HG03571 (cell line): Measurements from ENCODE around the gene GSK3A.

Experiments used
- ATAC-seq: cut with Tn5 transposase; IDR thresholded peaks from one replicate; pipeline ENCODE4 v1.9.1; 2021; ENCODE audit not compliant: unreplicated experiment

Gene GSK3A

DNA sequence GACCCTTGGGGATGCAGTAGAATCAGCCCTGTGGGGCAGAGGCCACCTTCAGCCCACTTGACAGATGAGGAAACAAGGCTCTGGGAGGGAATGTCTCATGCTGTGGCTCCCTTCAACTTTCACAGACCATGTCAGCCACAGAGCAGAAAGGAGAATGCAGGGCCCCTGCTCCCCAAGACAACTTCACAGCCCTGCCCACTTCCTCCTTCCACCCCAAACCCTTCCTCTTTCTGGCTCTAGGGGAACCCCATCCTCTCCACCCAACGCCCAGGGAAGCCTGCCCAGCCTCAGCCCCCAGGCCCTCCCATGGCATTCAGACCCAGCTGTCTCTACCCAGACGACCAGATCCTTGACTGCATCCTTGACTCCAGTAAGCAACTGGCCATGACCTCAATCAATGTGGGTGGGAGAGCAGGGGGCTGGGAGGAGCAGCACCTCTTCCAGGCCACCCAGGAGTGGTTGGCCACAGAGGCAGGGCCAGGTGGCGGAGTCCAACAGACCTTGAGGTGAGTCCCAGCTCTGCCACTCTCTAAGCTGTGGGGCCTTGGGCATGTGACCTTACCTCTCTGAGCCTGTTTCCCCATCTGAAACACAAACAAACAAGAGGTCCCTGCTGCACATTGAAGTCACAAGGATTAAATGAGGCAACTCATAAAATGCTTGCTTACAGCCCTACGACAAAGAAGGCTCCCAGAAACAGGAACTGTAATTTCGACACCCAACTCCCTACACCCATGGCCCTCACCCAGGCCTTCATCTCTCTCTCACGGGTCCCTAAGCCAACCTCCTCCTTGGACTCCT is 40.7 kb downstream of the GSK3A start:
- no peak for ATAC-seq

DNA sequence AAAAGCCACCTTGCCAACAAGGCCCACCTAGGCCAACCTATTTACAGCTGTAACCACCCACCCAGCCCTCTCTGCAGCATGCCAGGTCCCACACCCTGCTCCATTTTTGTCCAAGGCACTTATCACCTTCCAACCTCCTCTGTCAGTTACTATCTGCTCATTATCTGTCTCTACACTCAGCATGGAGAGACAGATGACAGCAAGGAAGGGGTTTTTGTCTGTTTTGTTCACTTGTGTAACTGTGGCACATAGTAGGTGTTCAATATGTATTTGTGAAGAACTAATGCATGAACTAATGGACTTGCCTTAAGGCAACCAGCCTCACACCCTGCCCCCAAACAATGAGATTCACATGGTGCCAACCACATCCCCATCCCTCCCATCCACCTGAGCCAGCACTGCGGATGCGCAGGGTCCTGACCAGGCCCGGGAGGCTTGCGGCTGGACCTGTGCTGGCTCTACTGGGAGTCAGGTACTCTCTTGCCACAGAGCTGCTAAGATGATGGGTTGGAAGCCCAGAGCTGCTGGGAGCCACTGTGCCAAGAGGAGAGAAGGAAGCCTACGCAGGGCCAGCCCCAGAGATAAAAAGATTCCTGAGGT is 42.2 kb downstream of the GSK3A start:
- ATAC-seq = no peak

DNA sequence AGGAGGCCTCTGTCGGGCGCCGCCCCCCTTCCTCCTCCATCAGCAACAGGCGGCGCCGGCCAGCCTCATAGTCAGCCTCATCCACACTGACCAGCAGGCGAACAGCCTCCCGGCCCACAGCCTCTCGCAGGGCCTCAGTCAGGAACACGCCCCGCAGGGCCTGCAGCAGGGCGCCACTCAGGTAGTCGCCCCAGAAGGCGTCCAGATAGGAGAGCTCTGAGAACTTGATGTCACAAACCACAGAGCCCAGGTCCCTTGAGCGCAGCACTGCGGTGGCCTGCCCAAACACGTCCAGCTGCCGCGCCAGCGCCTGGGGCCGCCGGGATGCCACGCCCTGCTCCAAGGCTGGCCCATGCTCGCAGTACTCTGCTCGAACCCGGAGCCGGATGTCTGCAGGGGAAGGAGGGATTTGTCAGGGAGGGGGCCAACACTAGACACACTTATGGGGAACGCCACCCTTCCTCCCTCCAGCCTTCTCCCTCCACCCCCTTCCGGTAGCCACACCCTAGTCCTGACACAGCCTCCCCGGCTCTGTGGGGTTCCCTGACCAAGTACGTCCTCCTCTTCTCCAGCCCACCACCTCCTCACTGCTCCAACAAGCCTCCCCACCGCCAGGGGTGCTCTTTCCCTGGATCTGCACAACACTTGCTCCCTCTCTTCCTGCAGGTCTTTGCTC is 42.8 kb downstream of the GSK3A start:
- ATAC-seq = no peak

DNA sequence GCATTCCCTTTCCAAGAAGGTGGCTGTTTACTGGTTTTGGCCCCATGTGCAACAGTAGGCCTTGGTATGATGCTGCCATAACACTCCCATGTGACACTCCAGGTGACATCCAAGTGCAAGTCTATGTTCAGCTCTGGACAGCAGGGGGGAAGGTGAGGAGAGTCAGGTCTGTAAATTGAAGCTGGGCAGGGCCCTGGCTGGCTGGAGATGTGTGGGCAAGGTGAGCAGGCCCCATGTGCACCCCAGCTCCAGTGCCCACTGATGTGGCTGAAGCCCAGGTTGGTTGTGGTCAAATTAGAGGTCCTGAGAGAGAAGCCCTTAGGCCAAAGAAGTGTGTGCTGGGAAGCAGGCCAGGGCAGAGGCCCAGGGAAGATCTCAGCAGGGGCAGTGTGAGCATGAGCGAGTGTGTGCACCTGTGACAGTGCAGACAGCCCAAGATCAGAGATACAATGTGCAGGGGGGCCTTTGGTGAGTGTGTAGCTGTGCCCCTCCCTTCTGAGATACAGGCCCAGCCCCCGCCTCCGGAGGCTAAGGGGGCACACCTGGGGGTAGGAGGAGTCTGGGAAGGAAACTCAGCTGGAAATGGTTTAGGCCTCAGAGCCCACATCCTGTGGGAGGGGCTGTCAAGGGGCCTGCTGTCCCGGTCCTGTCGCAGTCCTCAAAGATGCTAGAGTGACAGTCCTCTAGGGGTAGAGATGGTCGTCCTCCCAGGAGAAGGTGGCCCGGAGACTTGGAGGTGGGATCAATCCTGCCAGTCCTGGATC is 43.5 kb downstream of the GSK3A start:
- ATAC-seq = no peak

GRCh38 chr19:42197375-42197817 is 45.0 kb downstream of the GSK3A start:
- ATAC-seq = no peak

DNA sequence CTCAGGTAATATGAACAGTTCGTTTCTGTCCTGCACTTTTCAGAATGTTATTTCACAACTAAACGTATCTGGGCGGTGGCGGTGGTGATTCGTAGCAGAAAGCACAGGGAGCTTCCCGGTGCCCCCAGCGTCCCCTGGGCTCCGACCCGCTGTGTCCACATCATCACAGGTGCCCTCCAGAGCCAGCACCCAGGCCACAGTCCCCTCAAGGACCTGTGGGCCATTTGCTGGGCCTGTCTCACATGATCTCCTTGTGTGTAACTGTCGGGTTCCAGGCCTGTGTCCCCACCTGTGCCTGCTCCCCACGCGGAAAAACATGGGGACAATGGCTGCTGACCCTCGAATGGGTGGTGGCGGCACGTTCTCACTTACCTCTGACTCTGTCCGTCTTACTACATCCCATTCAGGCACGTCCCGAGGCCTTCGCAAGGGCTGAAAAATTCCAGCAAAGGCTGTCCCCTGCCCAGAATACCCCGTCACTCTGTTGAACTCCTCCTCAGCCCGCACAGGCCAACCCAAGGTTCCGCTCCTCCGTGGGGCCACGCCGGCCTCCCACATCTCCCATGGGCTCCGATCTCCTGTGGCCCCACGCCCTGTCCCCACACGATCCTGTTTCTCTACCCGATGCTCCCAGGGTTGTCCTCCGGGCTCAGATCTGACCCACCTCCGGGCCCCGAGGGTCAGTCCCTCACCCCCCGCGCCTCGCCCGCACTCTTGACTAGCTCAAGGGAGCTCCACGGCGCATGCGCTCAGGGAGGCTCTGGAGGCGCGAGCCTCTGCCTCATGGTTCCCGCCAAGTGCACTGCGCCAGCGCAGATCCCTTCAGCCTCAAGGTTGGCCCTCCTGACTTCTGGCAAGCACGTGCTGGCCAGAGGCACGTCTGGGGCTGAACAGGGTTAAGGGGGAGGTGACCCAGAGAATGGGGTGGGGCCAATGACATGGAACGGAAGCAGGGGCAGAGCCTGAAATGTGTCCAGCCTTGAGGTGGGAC is 46.1 kb downstream of the GSK3A start:
- ATAC-seq = no peak

DNA sequence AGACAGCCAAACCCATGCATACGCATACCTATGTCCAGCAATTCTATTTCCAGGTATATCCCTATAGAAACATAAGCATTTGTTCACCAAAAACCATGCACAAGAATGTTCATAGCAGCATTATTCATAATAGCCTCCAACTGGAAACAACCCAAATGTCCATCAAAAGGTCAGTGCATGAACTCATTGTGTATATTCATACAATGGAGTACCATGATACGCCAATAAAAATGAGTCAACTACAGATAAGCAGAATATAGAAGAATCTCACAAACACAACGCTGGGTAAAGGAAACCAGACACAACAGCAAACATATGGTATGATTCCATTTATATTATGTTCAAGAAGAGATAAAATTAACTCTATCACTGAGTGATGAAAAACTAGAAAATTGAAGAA is 48.7 kb downstream of the GSK3A start:
- no peak for ATAC-seq

- ATAC-seq = no peak
Observed at GRCh38 chr19:42193294-42193693, 49.1 kb downstream of the GSK3A start.

- ATAC-seq = no peak
Observed at GRCh38 chr19:42191855-42192254, 50.5 kb downstream of the GSK3A start.

DNA sequence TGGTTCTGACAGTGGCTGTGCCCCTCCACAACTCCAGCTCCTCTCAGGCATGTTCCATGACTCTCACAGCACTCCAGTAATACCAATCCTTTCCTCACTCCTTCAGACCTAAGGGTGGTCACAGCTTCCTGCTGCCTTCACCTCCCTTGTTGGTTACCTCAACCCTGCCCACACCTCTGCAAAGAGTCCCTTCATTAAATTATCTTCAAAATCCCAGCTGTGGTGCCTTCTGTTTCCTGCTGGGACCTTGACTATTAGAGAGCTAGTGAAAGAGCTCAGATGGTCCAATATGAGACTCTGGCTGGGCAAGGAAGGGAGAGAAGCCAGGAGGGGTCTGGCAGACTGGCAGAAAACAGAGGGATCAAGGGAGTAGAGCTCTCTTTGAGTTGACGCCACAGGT is 51.1 kb downstream of the GSK3A start:
- ATAC-seq = no peak

GRCh38 chr19:42189133-42189532 is 53.3 kb downstream of the GSK3A start:
- ATAC-seq = no peak

- no peak for ATAC-seq
Observed at GRCh38 chr19:42188665-42189064, 53.7 kb downstream of the GSK3A start.

GRCh38 chr19:42185277-42185676 is 57.1 kb downstream of the GSK3A start:
- no peak for ATAC-seq

- ATAC-seq = no peak
Observed at GRCh38 chr19:42184401-42184861, 58.0 kb downstream of the GSK3A start.
